Gastroesophageal sphincter (tissue), 3 donors: Measurements from ENCODE around the gene LAMTOR1.

Experiments used
- CTCF ChIP-seq, 4 experiments: fragments of 200-600 bp in 2 of 4; fragments of 450-650 bp in 2 of 4; sonication (generic) in 1 of 4; IDR thresholded peaks; one replicate each; pipeline ENCODE4 v1.5.1; 2017 to 2019; ENCODE audit warnings: antibody characterized with exemption in 4 of 4, mild to moderate bottlenecking in 2 of 4, moderate library complexity in 2 of 4
- EP300 ChIP-seq: sonication (generic); formaldehyde crosslinking; IDR thresholded peaks from one replicate; pipeline ENCODE4 v1.6.1; 2017; ENCODE audit warnings: antibody characterized with exemption, mild to moderate bottlenecking
- POLR2A ChIP-seq, 2 donors: fragments of 450-650 bp; IDR thresholded peaks; one replicate each; pipeline ENCODE4 v1.6.1; 2017; ENCODE audit warnings: antibody characterized with exemption in 2 of 2, mild to moderate bottlenecking in 2 of 2, moderate library complexity in 1 of 2

- TF ChIP-seq POLR2A (IDR thresholded peaks at IDR 0.05) (no peak), CTCF (IDR thresholded peaks at IDR 0.05) (no peak), EP300 (no peak)
These were observed 44.6 kb downstream of the LAMTOR1 start for GRCh38 chr11:72058416-72059034.
